Natural killer cell (primary cell): ENCODE measurements around the gene SMCHD1. TPM values are rescaled to one million over a fixed set of nuclear protein-coding genes. Genes with fewer than 3 reads are reported as not detected.

Experiments used
- ATAC-seq, 3 donors: fragments of 150-1000 bp in 2 of 3; fragments of 200-7000 bp in 1 of 3; cut with Tn5 transposase; 1 replicate in 1 of 3; 2 replicates in 2 of 3; pipeline ENCODE4 v1.10.0; 2021; ENCODE audit warnings: mild to moderate bottlenecking in 2 of 3, moderate library complexity in 2 of 3
- DNase-seq, 2 donors: peaks; one replicate each; pipeline versions ENCODE4 v3.0.0 to v3.0.0-alpha.2; 2013 to 2021; ENCODE audit warnings: mixed read lengths in 1 of 2
- H3K27ac ChIP-seq: one replicate; pipeline ENCODE4 v1.5.1; 2013; ENCODE audit warnings: mild to moderate bottlenecking, low read length
- H3K27me3 ChIP-seq: one replicate; pipeline ENCODE4 v1.6.1; 2013; ENCODE audit warnings: low read length; ENCODE audit not compliant: control insufficient read depth, insufficient read depth
- H3K36me3 ChIP-seq: one replicate; pipeline ENCODE4 v1.6.1; 2013; ENCODE audit warnings: low read length; ENCODE audit not compliant: control insufficient read depth, insufficient read depth
- H3K4me1 ChIP-seq: one replicate; pipeline ENCODE4 v1.6.1; 2013; ENCODE audit warnings: low read length; ENCODE audit not compliant: control insufficient read depth, insufficient read depth
- H3K4me3 ChIP-seq: one replicate; pipeline ENCODE4 v1.5.1; 2013; ENCODE audit warnings: low read length
- H3K9me3 ChIP-seq: one replicate; pipeline ENCODE4 v1.6.1; 2013; ENCODE audit warnings: low read length; ENCODE audit not compliant: control insufficient read depth, insufficient read depth
- H3K27ac Mint-ChIP-seq, 2 donors: one replicate each; pipeline ENCODE4 v1.8.0; 2022; ENCODE audit warnings: mild to moderate bottlenecking in 2 of 2, mixed read lengths in 2 of 2, moderate library complexity in 1 of 2
- H3K27me3 Mint-ChIP-seq, 2 donors: one replicate each; pipeline ENCODE4 v1.8.0; 2022; ENCODE audit warnings: low read depth in 2 of 2, mixed read lengths in 2 of 2
- H3K36me3 Mint-ChIP-seq: one replicate; pipeline ENCODE4 v1.8.0; 2022; ENCODE audit warnings: mixed read lengths
- H3K4me1 Mint-ChIP-seq, 2 donors: one replicate each; pipeline ENCODE4 v1.8.0; 2022; ENCODE audit warnings: mixed read lengths in 2 of 2
- H3K4me3 Mint-ChIP-seq: one replicate; pipeline ENCODE4 v1.8.0; 2022; ENCODE audit warnings: mild to moderate bottlenecking, moderate library complexity, mixed read lengths
- H3K9me3 Mint-ChIP-seq, 2 donors: one replicate each; pipeline ENCODE4 v1.8.0; 2022; ENCODE audit warnings: mixed read lengths in 2 of 2
- WGBS: methylation state at CpG from one replicate; pipeline ENCODE4 v1.1.7; 2013; ENCODE audit warnings: missing lambda C conversion rate; ENCODE audit not compliant: insufficient coverage; 5-methylcytosine and 5-hydroxymethylcytosine counted together
- intact Hi-C: fragments of 100-400 bp; cut with micrococcal nuclease; formaldehyde crosslinking; loops from one replicate; pipeline ENCODE4 v1.14.2; 2022
- total RNA-seq, 4 donors: library from RNA; stranded (reverse); fragments of 120-200 nt in 1 of 4; gene quantifications; one replicate each; pipeline versions ENCODE4 v1.2.3 to v1.2.4, GENCODE V29; 2013 to 2022
- TF ChIP-seq, protein P1 (sequence below): fragments of 200-600 bp; IDR thresholded peaks from one replicate; pipeline ENCODE4 v1.8.0; 2022; ENCODE audit warnings: antibody characterized with exemption

SMCHD1 gene
- total RNA-seq, 3 donors from 2014 or later (not counting 1 experiment from before 2014, with no cell fraction given): 200 to 240 (median 203) TPM

DNA sequence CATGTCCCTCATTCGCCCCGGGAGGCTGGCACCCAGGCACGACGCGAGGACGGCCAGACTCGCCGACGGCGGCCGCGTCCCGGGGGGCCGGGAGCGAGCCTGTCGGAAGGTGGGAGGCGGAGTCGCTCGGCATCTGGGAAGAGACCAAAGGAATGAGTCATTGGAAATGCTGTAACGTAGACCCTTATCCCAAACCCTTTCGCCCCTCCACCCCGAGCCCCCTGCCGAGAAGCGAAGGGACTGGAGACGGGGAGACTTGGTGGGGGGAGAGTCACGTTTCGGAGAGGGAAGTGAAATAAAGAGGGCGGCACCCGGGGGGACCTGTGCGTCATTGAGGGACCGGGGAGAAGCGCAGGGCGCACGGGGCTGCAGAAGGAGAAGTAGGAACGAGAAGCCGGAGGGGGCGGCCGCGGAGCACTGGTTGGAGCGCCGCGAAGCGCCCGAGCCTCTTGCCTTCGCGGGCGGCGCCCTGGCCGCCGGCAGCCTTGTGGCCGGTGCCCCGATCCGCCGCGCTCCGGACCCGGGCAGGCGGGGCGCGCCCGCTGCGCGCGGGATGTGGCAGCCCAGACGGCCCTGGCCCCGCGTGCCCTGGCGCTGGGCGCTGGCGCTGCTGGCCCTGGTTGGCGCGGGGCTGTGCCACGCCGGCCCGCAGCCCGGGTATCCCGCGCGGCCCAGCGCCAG lies 191.2 kb downstream of the SMCHD1 start, which contains the start of gene EMILIN2:
Gene EMILIN2, plus strand, starts transcription at position 371 of the 681 bp plus-strand sequence. Its CDS starts 183 bp downstream, at position 554.
- TF ChIP-seq, protein P1, sequence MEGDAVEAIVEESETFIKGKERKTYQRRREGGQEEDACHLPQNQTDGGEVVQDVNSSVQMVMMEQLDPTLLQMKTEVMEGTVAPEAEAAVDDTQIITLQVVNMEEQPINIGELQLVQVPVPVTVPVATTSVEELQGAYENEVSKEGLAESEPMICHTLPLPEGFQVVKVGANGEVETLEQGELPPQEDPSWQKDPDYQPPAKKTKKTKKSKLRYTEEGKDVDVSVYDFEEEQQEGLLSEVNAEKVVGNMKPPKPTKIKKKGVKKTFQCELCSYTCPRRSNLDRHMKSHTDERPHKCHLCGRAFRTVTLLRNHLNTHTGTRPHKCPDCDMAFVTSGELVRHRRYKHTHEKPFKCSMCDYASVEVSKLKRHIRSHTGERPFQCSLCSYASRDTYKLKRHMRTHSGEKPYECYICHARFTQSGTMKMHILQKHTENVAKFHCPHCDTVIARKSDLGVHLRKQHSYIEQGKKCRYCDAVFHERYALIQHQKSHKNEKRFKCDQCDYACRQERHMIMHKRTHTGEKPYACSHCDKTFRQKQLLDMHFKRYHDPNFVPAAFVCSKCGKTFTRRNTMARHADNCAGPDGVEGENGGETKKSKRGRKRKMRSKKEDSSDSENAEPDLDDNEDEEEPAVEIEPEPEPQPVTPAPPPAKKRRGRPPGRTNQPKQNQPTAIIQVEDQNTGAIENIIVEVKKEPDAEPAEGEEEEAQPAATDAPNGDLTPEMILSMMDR: no peak
- H3K4me1 ChIP-seq: peaks cover 24% of the 10 kb centered on the region
- no peaks in the 10 kb centered on the region for H3K36me3 ChIP-seq
- Mint-ChIP-seq H3K27ac (peak within 1 kb of the TSS in 1 of 2 donors; percentile 80), H3K9me3 (no peaks in the 10 kb centered on the region), H3K4me1 (peaks cover 20 to 28% of the 10 kb centered on the region in 2 donors), H3K4me3 (peak within 1 kb of the TSS; percentile 88), H3K27me3 (peaks cover 53 to 58% of the 10 kb centered on the region in 2 donors), H3K36me3 (no peaks in the 10 kb centered on the region)
- WGBS: under 1% methylated on average over 77 of the region's 80 CpGs
- DNase-seq: peak; percentile 37 to 47
- no peaks in the 10 kb centered on the region for H3K9me3 ChIP-seq
- peak within 1 kb of the TSS; percentile 35 for H3K27ac ChIP-seq
- peaks cover 35% of the 10 kb centered on the region for H3K27me3 ChIP-seq
- peak; percentile 48 to 78 (median 59) for ATAC-seq
- intact Hi-C loops: no loop called here
- peak within 1 kb of the TSS; percentile 36 for H3K4me3 ChIP-seq

DNA sequence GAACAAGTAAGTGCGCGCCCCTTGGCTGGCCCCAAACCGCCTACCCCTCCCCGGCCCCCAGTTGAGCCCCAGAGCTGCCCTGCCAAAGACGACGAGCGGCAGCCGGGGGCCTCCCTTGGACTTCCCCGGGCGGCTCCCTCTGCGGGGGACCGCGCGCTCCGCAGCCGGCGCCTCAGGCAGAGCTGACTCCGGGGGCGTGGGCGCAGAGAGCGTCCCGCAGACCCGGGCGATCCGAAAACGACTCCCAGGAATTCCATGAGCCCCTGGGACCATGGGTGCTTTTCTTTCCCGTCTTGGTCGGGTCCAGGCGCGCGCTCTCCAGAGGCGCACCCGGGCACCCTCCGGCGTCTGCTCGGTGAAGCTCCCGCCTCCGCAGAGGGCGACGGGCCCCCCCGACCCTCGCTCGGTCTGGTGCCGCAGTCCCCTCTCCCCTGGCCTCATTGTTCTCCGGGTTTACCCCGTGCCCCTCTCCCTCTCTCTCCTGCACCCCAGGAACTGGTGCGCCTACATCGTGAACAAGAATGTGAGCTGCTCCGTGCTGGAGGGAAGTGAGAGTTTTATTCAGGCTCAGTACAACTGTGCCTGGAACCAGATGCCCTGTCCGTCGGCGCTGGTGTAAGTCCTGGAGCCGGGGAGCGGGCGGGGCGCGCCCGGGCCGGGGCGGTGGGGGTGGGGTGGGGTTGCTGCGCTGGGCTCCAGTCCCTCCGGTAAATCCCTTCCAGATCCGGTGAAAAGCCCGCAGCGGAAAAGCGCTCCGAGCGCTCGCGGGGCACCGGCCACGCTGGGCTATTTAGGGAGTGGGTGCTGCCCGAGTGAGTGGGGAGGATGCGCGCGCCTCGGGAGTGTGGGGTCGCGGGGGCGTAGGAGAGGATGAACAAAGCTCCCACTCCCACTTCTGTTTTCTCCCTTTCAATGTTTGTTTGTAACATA lies 192.1 kb downstream of the SMCHD1 start:
- H3K27me3 Mint-ChIP-seq: peaks cover 53 to 58% of the 10 kb centered on the region in 2 donors
- Histone ChIP-seq H3K27ac (peak overlapping the region; percentile 35), H3K4me3 (peak overlapping the region; percentile 36), H3K27me3 (peaks cover 35% of the 10 kb centered on the region), H3K36me3 (no peaks in the 10 kb centered on the region), H3K4me1 (peaks cover 24% of the 10 kb centered on the region), H3K9me3 (no peaks in the 10 kb centered on the region)
- under 1% methylated on average over 80 of the region's 80 CpGs for WGBS
- H3K9me3 Mint-ChIP-seq: no peaks in the 10 kb centered on the region
- DNase-seq (peak; percentile 19 to 39), ATAC-seq (peak; percentile 36 to 64 (median 49))
- peak overlapping the region in 1 of 2 donors; percentile 18 for H3K27ac Mint-ChIP-seq
- H3K4me3 Mint-ChIP-seq: peak overlapping the region; percentile 87
- TF ChIP-seq, protein P1: no peak
- H3K4me1 Mint-ChIP-seq: peaks cover 20 to 28% of the 10 kb centered on the region in 2 donors
- no peaks in the 10 kb centered on the region for H3K36me3 Mint-ChIP-seq
- intact Hi-C loops: no loop called here

DNA sequence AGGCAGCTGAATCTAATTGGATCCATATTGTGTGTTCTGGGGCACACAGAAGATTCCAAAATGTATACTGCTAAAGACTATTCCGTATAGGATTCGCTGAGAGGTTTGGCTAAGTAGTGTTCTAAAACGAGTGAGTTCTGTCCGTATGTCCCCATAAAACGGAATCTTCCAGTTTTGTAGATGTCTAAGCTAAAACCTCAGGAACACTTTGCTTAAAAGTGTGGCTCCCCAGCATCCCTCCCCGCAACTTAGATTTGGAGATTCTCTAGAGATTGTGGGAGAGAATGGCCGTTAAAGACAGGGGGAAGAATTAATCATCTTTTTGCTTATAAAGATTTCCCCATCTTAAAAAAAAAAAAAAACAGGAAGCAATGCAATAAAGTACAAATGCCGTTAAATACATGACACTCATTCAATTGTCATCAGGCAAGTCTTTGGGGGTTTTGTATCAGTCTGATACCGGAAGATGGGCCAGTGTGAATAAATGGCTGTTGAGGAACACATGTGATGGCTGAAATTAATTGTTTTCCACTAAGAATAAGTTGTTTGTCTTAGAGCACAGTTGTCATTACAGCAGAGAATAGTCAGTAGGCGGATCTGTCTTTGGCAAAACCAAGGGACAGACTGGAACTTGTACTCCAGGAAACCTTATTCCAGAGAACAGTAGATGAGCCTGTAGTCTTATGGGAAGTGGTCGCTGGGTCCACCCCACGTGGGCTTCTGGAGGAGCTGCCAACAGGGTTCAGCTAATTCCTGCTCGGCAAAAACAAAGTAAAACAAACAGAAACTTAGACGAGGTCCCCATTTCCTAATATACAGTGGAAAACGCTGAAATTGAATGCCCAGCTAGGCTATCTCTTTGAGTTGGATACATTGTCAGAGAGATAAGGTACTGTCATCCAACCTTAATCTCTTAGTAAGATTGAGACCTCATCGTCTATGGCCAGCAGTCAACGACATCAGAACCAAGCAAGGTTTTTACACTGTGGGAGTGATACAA lies 193.0 kb downstream of the SMCHD1 start:
- Mint-ChIP-seq H3K9me3 (no peaks in the 10 kb centered on the region), H3K4me1 (peaks cover 20 to 28% of the 10 kb centered on the region in 2 donors), H3K4me3 (peak overlapping the region; percentile 87), H3K36me3 (no peaks in the 10 kb centered on the region), H3K27ac (peak overlapping the region in 1 of 2 donors; percentile 18), H3K27me3 (peaks cover 53 to 58% of the 10 kb centered on the region in 2 donors)
- no peaks in the 10 kb centered on the region for H3K9me3 ChIP-seq
- H3K4me3 ChIP-seq: peak overlapping the region; percentile 5
- no peaks in the 10 kb centered on the region for H3K36me3 ChIP-seq
- 36% methylated on average over 12 of the region's 17 CpGs for whole genome bisulfite sequencing
- H3K4me1 ChIP-seq: peaks cover 24% of the 10 kb centered on the region
- intact Hi-C loops: no loop called here
- peak overlapping the region; percentile 5 for H3K27ac ChIP-seq
- ATAC-seq (no peak), DNase-seq (peak in 1 of 2 donors; percentile 17)
- H3K27me3 ChIP-seq: peaks cover 35% of the 10 kb centered on the region
- TF ChIP-seq, protein P1: no peak
